Prostate gland (tissue), 2 donors: ENCODE measurements around the gene TMEM120B. TPM values are rescaled to one million over a fixed set of nuclear protein-coding genes. Genes with fewer than 3 reads are reported as not detected.

Experiments
- total RNA-seq, 2 donors: library from RNA; depleted of rRNA; stranded (reverse); fragments of >200 nt; gene quantifications; one replicate each; pipeline ENCODE4 v1.1.0, GENCODE V29; 2016

The TMEM120B gene
- total RNA-seq, 2 donors from 2014 or later: 9.5 to 12.2 TPM

Other genes starting within 250 kb of the TMEM120B start
- 10 to 100 TPM; 18.1 to 39.3 TPM for gene KDM2B, start 131.7 kb upstream of the TMEM120B start, total RNA-seq
- 10 to 100 TPM in 1 of 2 donors, 1 to 10 TPM in 1; 5.5 to 71.1 TPM for gene ORAI1, start 86.2 kb upstream of the TMEM120B start, total RNA-seq
- gene MORN3, start 43.1 kb upstream of the TMEM120B start, total RNA-seq: 1 to 10 TPM in 1 of 2 donors, not detected in 1; 1.5 TPM
- gene RHOF, start 80.9 kb downstream of the TMEM120B start, total RNA-seq: 10 to 100 TPM in 1 of 2 donors, 1 to 10 TPM in 1; 9.5 to 23.5 TPM
- 10 to 100 TPM; 19.2 to 27.5 TPM for gene SETD1B, start 91.3 kb downstream of the TMEM120B start, total RNA-seq
- gene HPD, start 146.1 kb downstream of the TMEM120B start, total RNA-seq: 1 to 10 TPM in 1 of 2 donors, under 1 TPM in 1; 0.41 to 4.0 TPM
- 10 to 100 TPM; 68.2 to 73.3 TPM for gene PSMD9, start 176.0 kb downstream of the TMEM120B start, total RNA-seq
- gene CFAP251, start 205.8 kb downstream of the TMEM120B start, total RNA-seq: 1 to 10 TPM in 1 of 2 donors, under 1 TPM in 1; 0.55 to 4.5 TPM